Activated T-cell treated with anti-CD3 and anti-CD28 coated beads, Interleukin-2, amount 50 U/mL, for 72 hours (primary cell): Measurements from ENCODE around the gene MEOX1. TPM values are rescaled to one million over a fixed set of nuclear protein-coding genes. Genes with fewer than 3 reads are reported as not detected.

Experiments
- ATAC-seq, 2 donors: fragments of 150-1000 bp; cut with Tn5 transposase; replicated peaks in 1 of 2; 2 replicates each; pipeline ENCODE4 v1.10.0; 2021; ENCODE audit warnings: moderate library complexity in 2 of 2, mild to moderate bottlenecking in 1 of 2
- DNase-seq, 2 donors: peaks; one replicate each; pipeline ENCODE4 v3.0.0; 2021 to 2022; ENCODE audit warnings: mixed read lengths in 1 of 2
- H3K27ac Mint-ChIP-seq: one replicate; pipeline ENCODE4 v1.8.0; 2022; ENCODE audit warnings: mild to moderate bottlenecking, moderate library complexity, mixed read lengths
- H3K27me3 Mint-ChIP-seq: one replicate; pipeline ENCODE4 v1.8.0; 2022; ENCODE audit warnings: low read depth, mixed read lengths
- H3K36me3 Mint-ChIP-seq, 2 donors: one replicate each; pipeline ENCODE4 v1.8.0; 2022; ENCODE audit warnings: mixed read lengths in 2 of 2, mild to moderate bottlenecking in 1 of 2; ENCODE audit not compliant: insufficient read depth in 2 of 2
- H3K4me1 Mint-ChIP-seq: one replicate; pipeline ENCODE4 v1.8.0; 2022; ENCODE audit warnings: low read depth, mixed read lengths
- H3K4me3 Mint-ChIP-seq, 2 donors: one replicate each; pipeline ENCODE4 v1.8.0; 2022; ENCODE audit warnings: mild to moderate bottlenecking in 2 of 2, mixed read lengths in 2 of 2, moderate library complexity in 2 of 2
- H3K9me3 Mint-ChIP-seq, 2 donors: one replicate each; pipeline ENCODE4 v1.8.0; 2022; ENCODE audit warnings: mixed read lengths in 2 of 2
- total RNA-seq, 2 donors: library from RNA; stranded (reverse); gene quantifications; one replicate each; pipeline ENCODE4 v1.2.3, GENCODE V29; 2022

Gene MEOX1
- total RNA-seq, 2 donors from 2014 or later, result 0.36 to 0.37 TPM

DNA sequence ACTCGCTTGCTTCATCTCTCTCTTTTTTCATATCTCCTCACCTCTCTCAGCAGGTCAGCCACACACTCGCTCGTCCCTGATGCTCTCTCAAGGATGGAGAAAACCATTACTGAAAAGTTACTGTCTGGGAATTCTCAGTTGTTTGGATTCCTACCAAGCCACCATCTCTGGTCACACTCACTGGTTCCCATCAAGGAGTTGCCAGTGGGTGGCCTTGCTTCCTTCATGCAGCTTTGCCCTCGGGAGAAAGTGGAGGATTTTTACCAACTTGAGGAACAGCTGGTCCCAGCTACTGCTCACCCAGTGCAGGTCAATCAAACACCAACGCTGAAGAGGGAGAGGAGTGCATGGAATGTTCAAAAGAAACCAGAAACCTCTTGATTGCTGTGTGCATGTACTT is 25.3 kb downstream of the MEOX1 start:
- DNase-seq (no peak), ATAC-seq (no peak)
- H3K27me3 Mint-ChIP-seq, result no peaks in the 10 kb centered on the region
- no peaks in the 10 kb centered on the region for H3K36me3 Mint-ChIP-seq
- no peak overlapping the region for H3K27ac Mint-ChIP-seq
- no peaks in the 10 kb centered on the region for H3K9me3 Mint-ChIP-seq
- no peak overlapping the region for H3K4me3 Mint-ChIP-seq
- peaks cover 3% of the 10 kb centered on the region for H3K4me1 Mint-ChIP-seq

GRCh38 chr17:43634591-43635125 is 27.1 kb downstream of the MEOX1 start:
- Mint-ChIP-seq H3K27ac (no peak overlapping the region), H3K36me3 (no peaks in the 10 kb centered on the region), H3K4me3 (no peak overlapping the region), H3K4me1 (no peaks in the 10 kb centered on the region), H3K27me3 (peaks cover 3% of the 10 kb centered on the region), H3K9me3 (no peaks in the 10 kb centered on the region)
- DNase-seq (no peak), ATAC-seq (no peak)

DNA sequence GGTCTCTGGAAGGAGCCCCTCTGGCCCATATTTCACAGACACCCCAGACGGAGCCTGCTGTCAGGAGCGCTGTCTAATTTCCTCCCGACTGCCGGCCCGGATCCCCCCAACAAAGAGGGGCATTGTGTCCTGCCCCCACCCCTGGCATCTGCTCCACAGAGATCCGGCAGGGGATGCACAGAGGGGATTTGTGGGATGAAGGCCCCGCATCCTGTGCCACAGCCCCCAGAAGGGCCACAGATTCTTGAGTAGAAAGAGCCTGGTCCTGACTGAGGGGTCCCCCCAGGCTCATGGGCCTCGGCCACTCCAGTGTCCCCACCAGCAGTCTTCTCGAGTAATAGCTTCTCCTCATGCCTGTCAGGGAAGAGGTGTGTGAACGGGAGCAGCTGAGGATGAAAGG is 29.5 kb downstream of the MEOX1 start:
- Mint-ChIP-seq H3K9me3 (no peaks in the 10 kb centered on the region), H3K36me3 (no peaks in the 10 kb centered on the region), H3K4me3 (no peak overlapping the region), H3K27ac (no peak overlapping the region), H3K4me1 (no peaks in the 10 kb centered on the region), H3K27me3 (peaks cover 7% of the 10 kb centered on the region)
- no peak for ATAC-seq
- DNase-seq, result no peak

DNA sequence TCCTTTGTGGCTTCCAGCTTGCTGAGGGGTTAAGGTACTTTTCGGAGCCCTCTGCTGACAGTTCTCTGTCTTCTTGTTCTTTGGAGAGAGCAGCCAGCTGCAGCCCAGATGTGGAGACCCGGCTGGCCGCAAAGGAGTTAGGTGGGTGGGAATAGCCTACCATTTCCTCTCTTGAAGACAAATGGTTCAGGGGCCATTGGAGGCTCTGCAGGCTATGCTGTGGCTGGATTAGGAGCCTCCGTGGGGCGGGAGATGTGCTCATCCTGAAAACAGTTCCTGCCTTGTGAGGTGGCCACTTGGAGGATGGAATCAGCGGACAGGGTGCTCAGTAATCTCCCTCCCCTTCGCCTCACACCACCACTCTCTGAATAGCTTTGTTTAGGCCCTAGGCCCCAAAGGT is 30.3 kb downstream of the MEOX1 start:
- Mint-ChIP-seq H3K4me1 (no peaks in the 10 kb centered on the region), H3K9me3 (no peaks in the 10 kb centered on the region), H3K27ac (no peak overlapping the region), H3K4me3 (no peak overlapping the region), H3K27me3 (peaks cover 7% of the 10 kb centered on the region), H3K36me3 (no peaks in the 10 kb centered on the region)
- ATAC-seq (no peak), DNase-seq (no peak)

GRCh38 chr17:43628089-43628650 is 33.6 kb downstream of the MEOX1 start:
- ATAC-seq (no peak), DNase-seq (no peak)
- no peaks in the 10 kb centered on the region for H3K9me3 Mint-ChIP-seq
- no peak overlapping the region for H3K4me3 Mint-ChIP-seq
- no peak overlapping the region for H3K27ac Mint-ChIP-seq
- H3K27me3 Mint-ChIP-seq, result peaks cover 7% of the 10 kb centered on the region
- no peaks in the 10 kb centered on the region for H3K36me3 Mint-ChIP-seq
- H3K4me1 Mint-ChIP-seq, result no peaks in the 10 kb centered on the region

DNA sequence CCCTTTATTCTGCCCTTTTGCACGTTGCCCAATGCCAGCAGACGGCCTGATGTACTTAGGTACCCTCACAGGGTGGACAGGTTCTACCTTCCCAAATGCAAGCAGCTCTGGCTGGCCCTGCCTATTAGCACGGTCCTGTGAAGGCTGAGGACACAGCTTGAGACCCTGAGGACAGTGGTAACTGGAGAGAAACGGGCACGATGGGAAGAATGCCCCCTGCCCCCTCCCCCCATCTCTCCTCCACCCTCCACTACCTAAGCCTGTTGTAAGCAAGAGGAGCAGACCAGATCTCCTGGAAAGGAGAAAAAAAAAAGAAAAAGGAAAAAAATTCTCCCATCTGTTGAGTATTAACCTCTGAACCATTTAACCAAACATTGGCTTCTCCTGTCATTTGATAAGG is 34.1 kb downstream of the MEOX1 start:
- Mint-ChIP-seq H3K4me1 (no peaks in the 10 kb centered on the region), H3K36me3 (no peaks in the 10 kb centered on the region), H3K4me3 (no peak overlapping the region), H3K27me3 (peaks cover 7% of the 10 kb centered on the region), H3K27ac (no peak overlapping the region), H3K9me3 (no peaks in the 10 kb centered on the region)
- no peak for ATAC-seq
- DNase-seq, result no peak

DNA sequence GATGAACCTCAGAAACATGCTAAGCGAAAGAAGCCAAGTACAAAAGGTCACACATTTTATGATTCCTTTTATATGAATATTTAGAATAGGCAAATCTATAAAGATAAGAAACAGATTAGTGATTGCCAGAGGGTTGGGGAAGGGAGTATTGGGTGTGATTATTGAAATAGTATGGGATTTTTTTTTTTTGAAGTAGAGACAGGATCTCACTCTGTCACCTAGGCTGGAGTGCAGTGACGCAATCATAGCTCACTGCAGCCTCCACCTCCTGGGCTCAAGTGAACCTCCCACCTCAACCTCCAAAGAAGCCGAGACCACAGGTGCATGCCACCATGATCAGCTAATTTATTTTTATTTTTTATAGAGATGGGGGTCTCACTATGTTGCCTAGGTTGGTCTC is 35.7 kb downstream of the MEOX1 start:
- Mint-ChIP-seq H3K9me3 (no peaks in the 10 kb centered on the region), H3K27me3 (peaks cover 7% of the 10 kb centered on the region), H3K36me3 (no peaks in the 10 kb centered on the region), H3K27ac (no peak overlapping the region), H3K4me1 (no peaks in the 10 kb centered on the region), H3K4me3 (no peak overlapping the region)
- no peak for ATAC-seq
- DNase-seq, result no peak

DNA sequence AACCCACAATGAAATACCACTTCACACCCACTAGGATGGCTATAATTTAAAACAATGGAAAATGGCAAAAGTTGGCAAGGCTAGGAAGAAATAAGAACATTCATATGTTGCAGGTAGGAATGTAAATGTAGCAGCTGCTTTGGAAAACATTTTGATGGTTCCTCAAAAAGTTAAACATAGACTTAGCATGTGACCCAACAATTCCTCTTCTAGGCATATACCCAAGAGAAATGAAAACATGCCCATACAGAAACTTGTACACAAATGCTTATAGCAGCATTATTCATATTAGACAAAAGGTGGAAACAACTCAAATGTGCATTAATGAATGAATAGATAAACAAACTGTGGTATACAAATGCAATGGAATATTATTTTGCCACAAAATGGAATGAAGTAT is 36.1 kb downstream of the MEOX1 start:
- H3K36me3 Mint-ChIP-seq, result no peaks in the 10 kb centered on the region
- no peak overlapping the region for H3K4me3 Mint-ChIP-seq
- no peaks in the 10 kb centered on the region for H3K9me3 Mint-ChIP-seq
- H3K4me1 Mint-ChIP-seq, result no peaks in the 10 kb centered on the region
- peaks cover 7% of the 10 kb centered on the region for H3K27me3 Mint-ChIP-seq
- no peak for ATAC-seq
- no peak for DNase-seq
- no peak overlapping the region for H3K27ac Mint-ChIP-seq

GRCh38 chr17:43620581-43620980 is 41.1 kb downstream of the MEOX1 start:
- ATAC-seq (no peak), DNase-seq (no peak)
- no peaks in the 10 kb centered on the region for H3K36me3 Mint-ChIP-seq
- no peaks in the 10 kb centered on the region for H3K4me1 Mint-ChIP-seq
- H3K9me3 Mint-ChIP-seq, result no peaks in the 10 kb centered on the region
- no peak overlapping the region for H3K27ac Mint-ChIP-seq
- no peak overlapping the region for H3K4me3 Mint-ChIP-seq
- no peaks in the 10 kb centered on the region for H3K27me3 Mint-ChIP-seq

GRCh38 chr17:43620147-43620546 is 41.6 kb downstream of the MEOX1 start:
- DNase-seq (no peak), ATAC-seq (no peak)
- Mint-ChIP-seq H3K9me3 (no peaks in the 10 kb centered on the region), H3K36me3 (no peaks in the 10 kb centered on the region), H3K4me3 (no peak overlapping the region), H3K27ac (no peak overlapping the region), H3K4me1 (no peaks in the 10 kb centered on the region), H3K27me3 (no peaks in the 10 kb centered on the region)

DNA sequence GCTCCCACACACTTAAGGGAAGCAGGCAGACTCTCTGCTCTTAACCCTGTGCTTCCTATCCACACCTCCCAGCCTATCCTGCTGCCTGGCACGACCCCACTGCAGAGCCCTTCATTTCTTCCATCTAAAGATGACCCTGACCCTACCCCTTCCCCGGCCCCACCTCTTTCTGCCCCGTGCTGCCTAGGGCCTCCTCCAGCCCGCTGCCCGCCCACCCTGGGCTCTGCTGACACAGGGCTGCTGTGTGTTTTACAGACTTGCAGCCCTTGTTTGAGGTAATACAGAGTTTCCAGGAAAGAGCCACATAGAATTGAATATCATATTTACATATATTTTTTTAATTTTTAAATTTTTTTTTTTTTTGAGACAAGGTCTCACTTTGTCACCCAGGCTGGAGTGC is 42.0 kb downstream of the MEOX1 start:
- Mint-ChIP-seq H3K36me3 (no peaks in the 10 kb centered on the region), H3K4me1 (no peaks in the 10 kb centered on the region), H3K9me3 (no peaks in the 10 kb centered on the region), H3K4me3 (no peak overlapping the region), H3K27ac (no peak overlapping the region), H3K27me3 (no peaks in the 10 kb centered on the region)
- DNase-seq (no peak), ATAC-seq (no peak)

DNA sequence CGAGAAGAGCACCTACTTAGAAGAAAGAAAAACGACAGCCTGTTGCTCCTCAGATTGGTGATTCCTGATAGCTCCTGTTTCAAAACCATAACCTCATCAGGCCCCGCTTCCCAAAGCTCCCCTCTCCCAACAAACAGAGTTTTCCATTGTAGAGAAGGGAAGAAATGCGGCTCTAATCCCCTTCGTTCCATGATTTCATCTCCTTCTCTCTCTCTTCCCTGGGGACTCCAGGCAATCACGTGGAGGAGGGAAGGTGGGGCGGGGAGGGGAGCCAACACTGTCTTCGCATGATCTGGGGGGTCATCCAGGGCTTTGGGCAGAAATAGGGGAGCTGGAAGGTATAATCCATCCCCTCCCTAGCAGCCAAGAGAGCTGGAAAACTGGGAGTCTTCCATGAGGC is 43.4 kb downstream of the MEOX1 start:
- ATAC-seq (no peak), DNase-seq (no peak)
- Mint-ChIP-seq H3K4me3 (no peak overlapping the region), H3K36me3 (no peaks in the 10 kb centered on the region), H3K9me3 (no peaks in the 10 kb centered on the region), H3K27ac (no peak overlapping the region), H3K27me3 (no peaks in the 10 kb centered on the region), H3K4me1 (no peaks in the 10 kb centered on the region)

- DNase-seq, result no peak
- no peaks in the 10 kb centered on the region for H3K4me1 Mint-ChIP-seq
- no peak overlapping the region for H3K27ac Mint-ChIP-seq
- H3K9me3 Mint-ChIP-seq, result no peaks in the 10 kb centered on the region
- no peaks in the 10 kb centered on the region for H3K36me3 Mint-ChIP-seq
- no peak overlapping the region for H3K4me3 Mint-ChIP-seq
- ATAC-seq, result no peak
- peaks cover 5% of the 10 kb centered on the region for H3K27me3 Mint-ChIP-seq
Observed at GRCh38 chr17:43616852-43617251, 44.9 kb downstream of the MEOX1 start.

GRCh38 chr17:43616421-43616820 is 45.3 kb downstream of the MEOX1 start:
- no peak for DNase-seq
- peaks cover 5% of the 10 kb centered on the region for H3K27me3 Mint-ChIP-seq
- no peak overlapping the region for H3K27ac Mint-ChIP-seq
- H3K9me3 Mint-ChIP-seq, result no peaks in the 10 kb centered on the region
- H3K36me3 Mint-ChIP-seq, result no peaks in the 10 kb centered on the region
- ATAC-seq, result no peak
- H3K4me3 Mint-ChIP-seq, result no peak overlapping the region
- no peaks in the 10 kb centered on the region for H3K4me1 Mint-ChIP-seq
